ENCODE measurements around the gene GSN.

The GSN gene

GRCh38 chr9:121369595-121370265 lies 101.8 kb downstream of the GSN start, which contains the start of gene STOM:
Gene STOM, minus strand, starts transcription at chr9:121370250. Its CDS starts 63 bp downstream, at chr9:121370187.
- no peak for TF ChIP-seq CTCF (IDR thresholded peaks at IDR 0.05; ENCODE audit: borderline replicate concordance, insufficient read depth, low read depth, low read length)
- H3K4me3 ChIP-seq (ENCODE audit: low read depth, low read length): peak within 1 kb of the TSS; percentile 89

GRCh38 chr9:121371495-121372061 lies 103.6 kb downstream of the GSN start:
- no peak overlapping the region for H3K4me3 ChIP-seq (ENCODE audit: low read depth, low read length)
- TF ChIP-seq CTCF (IDR thresholded peaks at IDR 0.05; ENCODE audit: borderline replicate concordance, insufficient read depth, low read depth, low read length): no peak

GRCh38 chr9:121372239-121373010 lies 104.5 kb downstream of the GSN start:
- no peak overlapping the region for H3K4me3 ChIP-seq (ENCODE audit: low read depth, low read length)
- TF ChIP-seq CTCF (IDR thresholded peaks at IDR 0.05; ENCODE audit: borderline replicate concordance, insufficient read depth, low read depth, low read length): no peak

GRCh38 chr9:121373011-121373729 lies 105.2 kb downstream of the GSN start:
- no peak overlapping the region for H3K4me3 ChIP-seq (ENCODE audit: low read depth, low read length)
- TF ChIP-seq CTCF (IDR thresholded peaks at IDR 0.05; ENCODE audit: borderline replicate concordance, insufficient read depth, low read depth, low read length): no peak

GRCh38 chr9:121376214-121376830 lies 108.4 kb downstream of the GSN start:
- no peak for TF ChIP-seq CTCF (IDR thresholded peaks at IDR 0.05; ENCODE audit: borderline replicate concordance, insufficient read depth, low read depth, low read length)
- H3K4me3 ChIP-seq (ENCODE audit: low read depth, low read length): no peak overlapping the region

- no peak for TF ChIP-seq CTCF (IDR thresholded peaks at IDR 0.05; ENCODE audit: borderline replicate concordance, insufficient read depth, low read depth, low read length)
Observed at GRCh38 chr9:121380846-121381245, 112.9 kb downstream of the GSN start.

More at GRCh38 chr9:121380846-121381245, 112.9 kb downstream of the GSN start:
- H3K4me3 ChIP-seq (ENCODE audit: low read depth, low read length): no peak overlapping the region
